CD4-positive, alpha-beta T cell treated with Interleukin-4 for 4 hours (primary cell): Measurements from ENCODE around the gene MAP6D1.

ENCODE experiments used
- DNase-seq: peaks from one replicate; pipeline ENCODE4 v3.0.0-alpha.2; 2020

MAP6D1 gene

GRCh38 chr3:183822631-183823030 is 2.7 kb downstream of the MAP6D1 start:
- no peak for DNase-seq

GRCh38 chr3:183819831-183820230 is 5.5 kb downstream of the MAP6D1 start:
- DNase-seq = no peak

- DNase-seq = no peak
Measured at GRCh38 chr3:183818706-183819624, 6.4 kb downstream of the MAP6D1 start.

- no peak for DNase-seq
Measured at GRCh38 chr3:183818041-183818620, 7.2 kb downstream of the MAP6D1 start.

- DNase-seq = no peak
Measured at GRCh38 chr3:183817639-183818038, 7.7 kb downstream of the MAP6D1 start.

GRCh38 chr3:183816681-183817510 is 8.5 kb downstream of the MAP6D1 start:
- no peak for DNase-seq

GRCh38 chr3:183815951-183816475 is 9.4 kb downstream of the MAP6D1 start:
- no peak for DNase-seq

GRCh38 chr3:183815563-183815940 is 9.8 kb downstream of the MAP6D1 start:
- DNase-seq = peak; percentile 24

GRCh38 chr3:183814240-183814639 is 11.1 kb downstream of the MAP6D1 start:
- DNase-seq = no peak

GRCh38 chr3:183812761-183813445 is 12.5 kb downstream of the MAP6D1 start:
- no peak for DNase-seq

GRCh38 chr3:183811638-183812037 is 13.7 kb downstream of the MAP6D1 start:
- DNase-seq = no peak

- DNase-seq = no peak
Measured at GRCh38 chr3:183810643-183811594, 14.5 kb downstream of the MAP6D1 start.

GRCh38 chr3:183809270-183809669 is 16.1 kb downstream of the MAP6D1 start:
- no peak for DNase-seq

- no peak for DNase-seq
Measured at GRCh38 chr3:183808355-183808754, 17.0 kb downstream of the MAP6D1 start.

- DNase-seq = no peak
Measured at GRCh38 chr3:183807881-183808280, 17.5 kb downstream of the MAP6D1 start.

- no peak for DNase-seq
Measured at GRCh38 chr3:183807209-183807728, 18.1 kb downstream of the MAP6D1 start.

GRCh38 chr3:183802989-183803388 is 22.4 kb downstream of the MAP6D1 start:
- no peak for DNase-seq

GRCh38 chr3:183801601-183802000 is 23.8 kb downstream of the MAP6D1 start:
- DNase-seq = no peak

- no peak for DNase-seq
Measured at GRCh38 chr3:183800243-183800863, 25.0 kb downstream of the MAP6D1 start.

- DNase-seq = no peak
Measured at GRCh38 chr3:183799461-183799860, 25.9 kb downstream of the MAP6D1 start.

- DNase-seq = no peak
Measured at GRCh38 chr3:183797996-183798395, 27.4 kb downstream of the MAP6D1 start.
